Omental fat pad (tissue), 4 donors: ENCODE results near the gene FRMPD4. TPM values are rescaled to one million over a fixed set of nuclear protein-coding genes. Genes with fewer than 3 reads are reported as not detected.

Experiments used
- ATAC-seq: fragments of 150-250 bp; one replicate; pipeline ENCODE4 v1.9.1; 2016; ENCODE audit warnings: mild to moderate bottlenecking, moderate library complexity; ENCODE audit not compliant: low FRiP score
- DNase-seq: peaks from one replicate; pipeline ENCODE4 v3.0.0-alpha.2; 2019; ENCODE audit warnings: low spot score
- CTCF ChIP-seq, 3 donors: fragments of 450-650 bp; IDR thresholded peaks; one replicate each; pipeline ENCODE4 v1.5.1; 2016 to 2017; ENCODE audit warnings: antibody characterized with exemption in 3 of 3, mild to moderate bottlenecking in 3 of 3, moderate library complexity in 2 of 3
- total RNA-seq, 4 donors: library from RNA; depleted of rRNA; stranded (reverse); fragments of >200 nt; gene quantifications; one replicate each; pipeline ENCODE4 v1.1.0, GENCODE V29; 2016

FRMPD4 gene
- under 1 TPM; 0.12 to 0.47 (median 0.25) TPM for total RNA-seq

GRCh38 chrX:12138361-12139313 is at the start of gene FRMPD4:
Gene FRMPD4, plus strand, starts transcription at chrX:12138473. Its CDS starts 499 bp downstream, at chrX:12138972.
- no peak for TF ChIP-seq CTCF (IDR thresholded peaks at IDR 0.05)
- no peak for DNase-seq

GRCh38 chrX:12089740-12090139 is 48.5 kb upstream of the FRMPD4 start:
- DNase-seq (no peak), ATAC-seq (no peak)
- no peak for TF ChIP-seq CTCF (IDR thresholded peaks at IDR 0.05)

More at GRCh38 chrX:12138361-12139313, at the start of gene FRMPD4:
- ATAC-seq = peak; percentile 41

- ATAC-seq (no peak), DNase-seq (no peak)
- TF ChIP-seq CTCF (IDR thresholded peaks at IDR 0.05) = no peak
Observed at GRCh38 chrX:12113321-12113720, 25.0 kb upstream of the FRMPD4 start.

GRCh38 chrX:12115377-12115776 is 22.9 kb upstream of the FRMPD4 start:
- DNase-seq (no peak), ATAC-seq (no peak)
- TF ChIP-seq CTCF (IDR thresholded peaks at IDR 0.05) = no peak

- no peak for ATAC-seq
- no peak for DNase-seq
- TF ChIP-seq CTCF (IDR thresholded peaks at IDR 0.05) = no peak
Observed at GRCh38 chrX:12118134-12118533, 20.1 kb upstream of the FRMPD4 start.

GRCh38 chrX:12128017-12128416 is 10.3 kb upstream of the FRMPD4 start:
- ATAC-seq = no peak

More at GRCh38 chrX:12128017-12128416, 10.3 kb upstream of the FRMPD4 start:
- DNase-seq = no peak
- no peak for TF ChIP-seq CTCF (IDR thresholded peaks at IDR 0.05)
